GM23338 (cell line): ENCODE data around the gene LGALSL. TPM values are rescaled to one million over a fixed set of nuclear protein-coding genes. Genes with fewer than 3 reads are reported as not detected.

Experiments
- ATAC-seq: fragments of 200-7000 bp; cut with Tn5 transposase; 3 replicates; pipeline ENCODE4 v1.9.1; 2020
- DNase-seq: peaks from one replicate; pipeline ENCODE4 v3.0.0-alpha.2; 2015; ENCODE audit warnings: low spot score
- H2AFZ ChIP-seq: fragments of 200-600 bp; sonication (generic); 2 replicates; pipeline ENCODE4 v1.8.0; 2016; ENCODE audit warnings: antibody characterized with exemption, mild to moderate bottlenecking, moderate library complexity
- H3F3A ChIP-seq: fragments of 200-600 bp; sonication (generic); replicated peaks from 2 replicates; pipeline ENCODE4 v1.8.0; 2017; ENCODE audit warnings: antibody characterized with exemption, mixed run types, low read depth
- H3K27ac ChIP-seq: fragments of 200-600 bp; sonication (generic); 2 replicates; pipeline ENCODE4 v1.6.1; 2016; ENCODE audit warnings: low read depth
- H3K27me3 ChIP-seq: fragments of 200-600 bp; sonication (generic); 2 replicates; pipeline ENCODE4 v1.8.0; 2016; ENCODE audit warnings: mild to moderate bottlenecking, mixed run types, moderate library complexity; ENCODE audit not compliant: insufficient read depth
- H3K36me3 ChIP-seq: fragments of 200-600 bp; sonication (generic); 2 replicates; pipeline ENCODE4 v1.8.0; 2016; ENCODE audit warnings: mild to moderate bottlenecking; ENCODE audit not compliant: insufficient read depth
- H3K4me1 ChIP-seq: fragments of 200-600 bp; sonication (generic); 2 replicates; pipeline ENCODE4 v1.8.0; 2016; ENCODE audit warnings: mild to moderate bottlenecking, moderate library complexity; ENCODE audit not compliant: insufficient read depth
- H3K4me2 ChIP-seq: fragments of 200-600 bp; sonication (generic); 2 replicates; pipeline ENCODE4 v1.7.1; 2017; ENCODE audit warnings: mixed run types
- H3K4me3 ChIP-seq: fragments of 200-600 bp; sonication (generic); 2 replicates; pipeline ENCODE4 v1.6.1; 2016; ENCODE audit warnings: mixed run types
- H3K79me2 ChIP-seq: fragments of 200-600 bp; sonication (generic); replicated peaks from 2 replicates; pipeline ENCODE4 v1.8.0; 2017; ENCODE audit warnings: mild to moderate bottlenecking; ENCODE audit not compliant: insufficient read depth
- H3K9me2 ChIP-seq: fragments of 200-600 bp; sonication (generic); 2 replicates; pipeline ENCODE4 v1.8.0; 2017; ENCODE audit not compliant: insufficient read depth
- H4K20me1 ChIP-seq: fragments of 200-600 bp; sonication (generic); replicated peaks from 2 replicates; pipeline ENCODE4 v1.8.0; 2017; ENCODE audit warnings: mild to moderate bottlenecking; ENCODE audit not compliant: insufficient read depth
- H3K27ac Mint-ChIP-seq: 2 replicates; pipeline ENCODE4 v1.8.0; 2020; ENCODE audit warnings: inconsistent platforms, mild to moderate bottlenecking, moderate library complexity, mixed read lengths
- H3K27me3 Mint-ChIP-seq: 3 replicates; pipeline ENCODE4 v1.8.0; 2022; ENCODE audit warnings: low read depth, mild to moderate bottlenecking, moderate library complexity, mixed read lengths, inconsistent platforms; ENCODE audit not compliant: insufficient read depth, poor library complexity
- H3K36me3 Mint-ChIP-seq: 3 replicates; pipeline ENCODE4 v1.8.0; 2021; ENCODE audit warnings: low read depth, mild to moderate bottlenecking, inconsistent platforms, moderate library complexity, mixed read lengths
- H3K4me1 Mint-ChIP-seq: 3 replicates; pipeline ENCODE4 v1.8.0; 2020; ENCODE audit warnings: mild to moderate bottlenecking, inconsistent platforms, mixed read lengths
- H3K4me3 Mint-ChIP-seq: 3 replicates; pipeline ENCODE4 v1.8.0; 2021; ENCODE audit warnings: moderate library complexity, mild to moderate bottlenecking, inconsistent platforms, mixed read lengths
- H3K9me3 Mint-ChIP-seq: 3 replicates; pipeline ENCODE4 v1.8.0; 2020; ENCODE audit warnings: moderate library complexity, mild to moderate bottlenecking, inconsistent platforms, mixed read lengths
- CREB1 ChIP-seq: fragments of 250-450 bp; sonication (Bioruptor Pico); IDR thresholded peaks from 2 replicates; pipeline ENCODE4 v1.5.0; 2020; ENCODE audit warnings: low read depth, mild to moderate bottlenecking, moderate library complexity
- CTCF ChIP-seq, 2 experiments: fragments of 200-600 bp in 1 of 2; sonication (generic) in 1 of 2; conservative IDR thresholded peaks; 2 replicates each; pipeline versions ENCODE4 v1.5.1 to v1.6.1; 2016 to 2017; ENCODE audit warnings: antibody characterized with exemption in 2 of 2, low read depth in 2 of 2, mild to moderate bottlenecking in 2 of 2, moderate library complexity in 1 of 2
- ETS1 ChIP-seq: IDR thresholded peaks from 2 replicates; pipeline ENCODE4 v1.6.1; 2016; ENCODE audit warnings: antibody characterized with exemption
- EZH2 ChIP-seq: fragments of 200-600 bp; sonication (generic); IDR thresholded peaks from one replicate; pipeline ENCODE4 v1.8.0; 2017; ENCODE audit warnings: antibody characterized with exemption, mild to moderate bottlenecking, low read depth; ENCODE audit not compliant: unreplicated experiment
- EZH2phosphoT487 ChIP-seq: fragments of 200-600 bp; sonication (generic); IDR thresholded peaks from one replicate; pipeline ENCODE4 v1.8.1; 2018; ENCODE audit warnings: antibody characterized with exemption; ENCODE audit not compliant: unreplicated experiment
- JUNB ChIP-seq: IDR thresholded peaks from one replicate; pipeline ENCODE4 v1.6.1; 2016; ENCODE audit warnings: antibody characterized with exemption; ENCODE audit not compliant: unreplicated experiment
- NANOG ChIP-seq: IDR thresholded peaks from 2 replicates; pipeline ENCODE4 v1.6.1; 2016; ENCODE audit warnings: antibody characterized with exemption, borderline replicate concordance
- POLR2AphosphoS5 ChIP-seq: IDR thresholded peaks from 2 replicates; pipeline ENCODE4 v1.6.1; 2016; ENCODE audit warnings: antibody characterized with exemption, low read depth
- REST ChIP-seq: IDR thresholded peaks from one replicate; pipeline ENCODE4 v1.6.1; 2018; ENCODE audit warnings: antibody characterized with exemption; ENCODE audit not compliant: unreplicated experiment
- STAT1 ChIP-seq: IDR thresholded peaks from one replicate; pipeline ENCODE4 v1.6.1; 2016; ENCODE audit warnings: antibody characterized with exemption; ENCODE audit not compliant: unreplicated experiment
- ZNF331 ChIP-seq: fragments of 250-450 bp; sonication (Bioruptor Pico); IDR thresholded peaks from 2 replicates; pipeline ENCODE4 v1.5.0; 2020; ENCODE audit warnings: low read depth, mild to moderate bottlenecking, moderate library complexity
- polyA plus RNA-seq: library from polyadenylated mRNA; unstranded; fragments of >200 nt; fragmentation: Nextera tagmentation; extraction: Ambion mirVana; gene quantifications from 2 replicates; pipeline ENCODE4 v1.2.1, GENCODE V29; 2016
- total RNA-seq: library from RNA; depleted of rRNA; stranded (reverse); fragments of >200 nt; shearing (Covaris generic); gene quantifications from 2 replicates; pipeline ENCODE4 v1.2.3, GENCODE V29; 2014
- TF ChIP-seq, protein P1 (sequence below): fragments of 250-450 bp; sonication (Bioruptor Pico); IDR thresholded peaks from 2 replicates; pipeline ENCODE4 v1.5.0; 2020; ENCODE audit warnings: mild to moderate bottlenecking, moderate library complexity

LGALSL gene
- total and polyA plus RNA-seq, 2 experiments from 2014 or later: 20.6 to 28.4 TPM

- peaks cover 5% of the 10 kb centered on the region for H3K27me3 Mint-ChIP-seq
- Histone ChIP-seq H2AFZ (no peak overlapping the region), H3K9me2 (no peaks in the 10 kb centered on the region), H3K27ac (no peak overlapping the region), H3K36me3 (no peaks in the 10 kb centered on the region), H3K4me2 (no peak overlapping the region), H4K20me1 (no peaks in the 10 kb centered on the region), H3K4me1 (peaks cover 3% of the 10 kb centered on the region; the same call in 1 of the 2 replicates), H3F3A (no peaks in the 10 kb centered on the region), H3K27me3 (no peaks in the 10 kb centered on the region), H3K4me3 (no peak overlapping the region), H3K79me2 (no peaks in the 10 kb centered on the region)
- no peak overlapping the region for H3K4me3 Mint-ChIP-seq
- ATAC-seq (no peak), DNase-seq (no peak)
- no peaks in the 10 kb centered on the region for H3K9me3 Mint-ChIP-seq
- TF ChIP-seq EZH2phosphoT487 (no peak), POLR2AphosphoS5 (no peak), CTCF (conservative IDR thresholded peaks at IDR 0.05; ENCODE audit: low read depth in 2 of 2) (no peak), NANOG (no peak), ZNF331 (CRISPR knock-in tag) (no peak), JUNB (no peak), STAT1 (no peak), REST (no peak), EZH2 (no peak), ETS1 (no peak), CREB1 (CRISPR knock-in tag) (no peak)
- TF ChIP-seq, protein P1, sequence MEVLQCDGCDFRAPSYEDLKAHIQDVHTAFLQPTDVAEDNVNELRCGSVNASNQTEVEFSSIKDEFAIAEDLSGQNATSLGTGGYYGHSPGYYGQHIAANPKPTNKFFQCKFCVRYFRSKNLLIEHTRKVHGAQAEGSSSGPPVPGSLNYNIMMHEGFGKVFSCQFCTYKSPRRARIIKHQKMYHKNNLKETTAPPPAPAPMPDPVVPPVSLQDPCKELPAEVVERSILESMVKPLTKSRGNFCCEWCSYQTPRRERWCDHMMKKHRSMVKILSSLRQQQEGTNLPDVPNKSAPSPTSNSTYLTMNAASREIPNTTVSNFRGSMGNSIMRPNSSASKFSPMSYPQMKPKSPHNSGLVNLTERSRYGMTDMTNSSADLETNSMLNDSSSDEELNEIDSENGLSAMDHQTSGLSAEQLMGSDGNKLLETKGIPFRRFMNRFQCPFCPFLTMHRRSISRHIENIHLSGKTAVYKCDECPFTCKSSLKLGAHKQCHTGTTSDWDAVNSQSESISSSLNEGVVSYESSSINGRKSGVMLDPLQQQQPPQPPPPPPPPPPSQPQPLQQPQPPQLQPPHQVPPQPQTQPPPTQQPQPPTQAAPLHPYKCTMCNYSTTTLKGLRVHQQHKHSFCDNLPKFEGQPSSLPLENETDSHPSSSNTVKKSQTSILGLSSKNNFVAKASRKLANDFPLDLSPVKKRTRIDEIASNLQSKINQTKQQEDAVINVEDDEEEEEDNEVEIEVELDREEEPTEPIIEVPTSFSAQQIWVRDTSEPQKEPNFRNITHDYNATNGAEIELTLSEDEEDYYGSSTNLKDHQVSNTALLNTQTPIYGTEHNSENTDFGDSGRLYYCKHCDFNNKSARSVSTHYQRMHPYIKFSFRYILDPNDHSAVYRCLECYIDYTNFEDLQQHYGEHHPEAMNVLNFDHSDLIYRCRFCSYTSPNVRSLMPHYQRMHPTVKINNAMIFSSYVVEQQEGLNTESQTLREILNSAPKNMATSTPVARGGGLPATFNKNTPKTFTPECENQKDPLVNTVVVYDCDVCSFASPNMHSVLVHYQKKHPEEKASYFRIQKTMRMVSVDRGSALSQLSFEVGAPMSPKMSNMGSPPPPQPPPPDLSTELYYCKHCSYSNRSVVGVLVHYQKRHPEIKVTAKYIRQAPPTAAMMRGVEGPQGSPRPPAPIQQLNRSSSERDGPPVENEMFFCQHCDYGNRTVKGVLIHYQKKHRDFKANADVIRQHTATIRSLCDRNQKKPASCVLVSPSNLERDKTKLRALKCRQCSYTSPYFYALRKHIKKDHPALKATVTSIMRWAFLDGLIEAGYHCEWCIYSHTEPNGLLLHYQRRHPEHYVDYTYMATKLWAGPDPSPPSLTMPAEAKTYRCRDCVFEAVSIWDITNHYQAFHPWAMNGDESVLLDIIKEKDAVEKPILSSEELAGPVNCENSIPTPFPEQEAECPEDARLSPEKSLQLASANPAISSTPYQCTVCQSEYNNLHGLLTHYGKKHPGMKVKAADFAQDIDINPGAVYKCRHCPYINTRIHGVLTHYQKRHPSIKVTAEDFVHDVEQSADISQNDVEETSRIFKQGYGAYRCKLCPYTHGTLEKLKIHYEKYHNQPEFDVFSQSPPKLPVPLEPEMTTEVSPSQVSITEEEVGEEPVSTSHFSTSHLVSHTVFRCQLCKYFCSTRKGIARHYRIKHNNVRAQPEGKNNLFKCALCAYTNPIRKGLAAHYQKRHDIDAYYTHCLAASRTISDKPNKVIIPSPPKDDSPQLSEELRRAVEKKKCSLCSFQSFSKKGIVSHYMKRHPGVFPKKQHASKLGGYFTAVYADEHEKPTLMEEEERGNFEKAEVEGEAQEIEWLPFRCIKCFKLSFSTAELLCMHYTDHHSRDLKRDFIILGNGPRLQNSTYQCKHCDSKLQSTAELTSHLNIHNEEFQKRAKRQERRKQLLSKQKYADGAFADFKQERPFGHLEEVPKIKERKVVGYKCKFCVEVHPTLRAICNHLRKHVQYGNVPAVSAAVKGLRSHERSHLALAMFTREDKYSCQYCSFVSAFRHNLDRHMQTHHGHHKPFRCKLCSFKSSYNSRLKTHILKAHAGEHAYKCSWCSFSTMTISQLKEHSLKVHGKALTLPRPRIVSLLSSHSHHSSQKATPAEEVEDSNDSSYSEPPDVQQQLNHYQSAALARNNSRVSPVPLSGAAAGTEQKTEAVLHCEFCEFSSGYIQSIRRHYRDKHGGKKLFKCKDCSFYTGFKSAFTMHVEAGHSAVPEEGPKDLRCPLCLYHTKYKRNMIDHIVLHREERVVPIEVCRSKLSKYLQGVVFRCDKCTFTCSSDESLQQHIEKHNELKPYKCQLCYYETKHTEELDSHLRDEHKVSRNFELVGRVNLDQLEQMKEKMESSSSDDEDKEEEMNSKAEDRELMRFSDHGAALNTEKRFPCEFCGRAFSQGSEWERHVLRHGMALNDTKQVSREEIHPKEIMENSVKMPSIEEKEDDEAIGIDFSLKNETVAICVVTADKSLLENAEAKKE (CRISPR knock-in tag): no peak
- peaks cover 11% of the 10 kb centered on the region for H3K4me1 Mint-ChIP-seq
- H3K27ac Mint-ChIP-seq: no peak overlapping the region
- no peaks in the 10 kb centered on the region for H3K36me3 Mint-ChIP-seq
These were observed 16.1 kb upstream of the LGALSL start for GRCh38 chr2:64437883-64438282.
